Urothelium cell line (cell line): ENCODE results near the gene GLI2.

Experiments
- DNase-seq: peaks from one replicate; pipeline ENCODE4 v3.0.0; 2011; ENCODE audit warnings: low spot score, mixed read lengths
- FAIRE-seq: peaks from 2 replicates; lab custom pipeline; 2011; peaks lifted over from hg19 to GRCh38; lab: Jason Lieb, UNC

GLI2 gene

DNA sequence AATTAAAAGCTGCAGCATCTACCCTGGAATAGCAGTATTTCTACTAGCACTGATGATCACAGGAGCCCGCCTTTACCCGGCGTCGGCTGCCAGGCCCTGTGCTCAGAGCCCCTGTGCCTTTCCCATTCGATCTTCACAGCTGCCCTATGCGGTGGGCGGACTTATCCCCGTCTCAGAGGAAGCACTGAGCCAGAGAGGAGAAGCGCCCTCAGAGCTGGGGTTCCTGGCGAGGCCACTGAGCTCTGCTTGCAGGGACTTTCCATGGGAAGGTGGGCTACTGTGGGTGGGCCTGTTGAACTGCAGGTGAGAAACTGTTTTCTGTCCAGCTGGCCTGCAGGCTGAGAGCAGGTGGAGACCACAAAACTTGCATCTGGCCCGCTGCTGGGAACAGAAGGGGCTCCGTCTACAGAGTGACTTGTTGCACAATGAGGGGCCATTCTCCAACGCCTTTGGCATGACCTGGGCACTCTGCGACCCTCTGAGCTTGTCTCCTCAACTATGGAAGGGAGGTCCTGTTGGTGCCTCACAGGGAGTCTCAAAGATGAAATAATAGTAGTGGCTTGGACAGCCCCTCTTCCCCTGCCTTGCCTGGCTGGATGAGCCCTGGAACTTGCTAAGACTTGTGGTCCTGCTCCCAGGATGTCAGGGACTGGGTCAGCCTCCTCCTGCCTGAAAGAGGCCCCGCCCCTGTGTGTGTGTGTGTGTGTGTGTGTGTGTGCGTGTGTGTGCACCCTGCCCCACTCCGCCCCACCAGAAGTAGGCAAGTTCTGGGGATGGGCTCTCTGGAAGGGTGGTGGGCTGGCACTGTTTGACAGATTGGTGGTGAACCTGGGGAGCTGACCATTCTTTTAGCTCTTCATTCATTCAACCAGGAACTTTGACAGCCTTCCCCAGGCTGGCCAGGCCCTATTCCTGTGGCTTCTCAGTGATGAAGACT lies 32.7 kb downstream of the GLI2 start:
- no peak for DNase-seq
- peak; percentile 58 for FAIRE-seq

DNA sequence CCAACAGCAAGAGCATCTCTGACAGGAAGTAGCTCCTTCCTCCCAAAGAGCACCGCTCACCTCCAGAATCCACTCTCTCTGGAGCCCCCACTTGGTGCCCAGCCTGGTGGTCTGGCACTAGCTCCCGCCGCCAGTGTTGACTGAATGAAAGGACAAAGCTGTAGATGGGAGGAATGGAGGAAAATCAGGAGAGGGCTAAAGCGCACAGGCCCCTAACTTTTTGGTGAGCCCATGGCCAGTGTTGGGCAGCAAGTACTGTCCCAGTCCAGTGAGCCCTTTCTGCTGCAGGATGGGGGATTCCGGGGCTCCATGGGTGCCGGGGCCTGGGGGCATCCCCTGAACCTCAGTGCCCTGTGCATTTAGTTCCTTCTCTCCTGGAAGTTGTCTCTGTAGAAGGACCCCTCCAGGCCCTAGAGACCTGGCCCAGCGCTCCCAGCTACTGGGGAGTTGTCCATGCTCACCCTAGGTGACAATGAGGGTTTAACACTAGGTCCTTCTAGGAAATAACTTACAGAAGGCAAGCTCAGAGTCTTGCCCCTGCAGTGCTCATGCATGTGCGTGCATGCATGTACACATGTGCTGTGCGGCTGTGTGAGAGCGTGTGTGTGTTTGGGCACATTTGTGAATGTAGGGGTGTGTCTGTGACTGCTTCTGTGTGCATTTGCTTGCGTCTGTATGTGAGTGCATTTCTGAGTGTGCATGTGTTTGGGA lies 33.6 kb downstream of the GLI2 start:
- no peak for DNase-seq
- FAIRE-seq, result peak; percentile 71

DNA sequence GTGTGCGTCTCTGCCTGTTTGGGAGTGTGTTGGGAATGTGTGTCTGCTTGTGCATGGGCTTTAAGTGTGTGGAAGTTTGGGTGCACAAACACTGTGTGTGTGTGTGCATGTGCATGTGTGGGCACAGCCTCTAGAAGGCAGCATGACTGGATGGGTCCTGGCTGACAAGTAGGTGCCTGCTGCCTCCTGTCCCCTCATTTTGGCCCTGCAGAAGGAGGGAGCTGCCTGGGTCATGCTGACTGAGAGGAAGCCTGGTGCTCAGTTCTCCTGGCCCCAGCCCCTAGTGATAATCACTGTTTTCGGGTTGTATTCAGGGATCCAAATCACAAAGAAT lies 34.1 kb downstream of the GLI2 start:
- FAIRE-seq, result no peak

DNA sequence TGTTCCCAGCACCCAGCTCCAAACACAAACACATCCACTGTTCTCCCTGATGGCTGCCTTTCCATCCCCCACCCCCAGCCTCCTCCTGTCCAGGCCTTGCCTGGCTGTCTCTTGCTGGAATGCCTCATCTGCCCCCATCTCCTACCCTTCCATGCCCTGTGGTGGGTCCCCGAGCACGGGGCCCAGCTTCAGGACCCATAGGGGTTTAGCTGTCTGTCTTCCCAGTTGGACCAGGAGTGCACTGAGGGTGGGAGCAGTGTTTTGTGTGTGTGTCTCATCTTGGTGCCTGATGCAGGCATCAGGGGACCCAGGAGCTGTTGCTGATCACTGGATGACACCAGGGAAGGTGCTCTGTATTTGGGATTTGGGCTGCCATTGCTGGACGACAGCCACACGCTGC lies 34.5 kb downstream of the GLI2 start:
- FAIRE-seq, result peak; percentile 88
- no peak for DNase-seq

More for the DNA sequence above, 34.1 kb downstream of the GLI2 start:
- no peak for DNase-seq

DNA sequence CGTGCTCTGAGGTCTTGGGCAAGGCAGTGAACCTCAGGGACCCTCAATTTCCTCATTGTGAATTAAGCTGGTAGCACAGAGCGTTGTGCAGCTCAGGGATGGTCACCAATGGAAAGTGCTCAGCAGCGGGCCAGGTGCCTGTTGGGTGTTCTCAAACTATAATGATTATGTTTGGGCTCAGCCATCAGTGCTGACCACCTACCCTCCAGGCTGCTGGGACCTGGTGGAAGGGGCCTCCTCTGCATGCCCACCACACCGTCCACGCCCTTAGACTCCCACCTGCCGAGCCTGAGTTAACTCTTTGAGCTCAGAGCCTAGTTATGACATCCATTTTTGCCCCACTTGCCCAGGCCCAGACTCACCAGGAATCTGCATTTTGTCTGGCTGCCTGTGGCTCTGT lies 35.0 kb downstream of the GLI2 start:
- no peak for FAIRE-seq
- no peak for DNase-seq

DNA sequence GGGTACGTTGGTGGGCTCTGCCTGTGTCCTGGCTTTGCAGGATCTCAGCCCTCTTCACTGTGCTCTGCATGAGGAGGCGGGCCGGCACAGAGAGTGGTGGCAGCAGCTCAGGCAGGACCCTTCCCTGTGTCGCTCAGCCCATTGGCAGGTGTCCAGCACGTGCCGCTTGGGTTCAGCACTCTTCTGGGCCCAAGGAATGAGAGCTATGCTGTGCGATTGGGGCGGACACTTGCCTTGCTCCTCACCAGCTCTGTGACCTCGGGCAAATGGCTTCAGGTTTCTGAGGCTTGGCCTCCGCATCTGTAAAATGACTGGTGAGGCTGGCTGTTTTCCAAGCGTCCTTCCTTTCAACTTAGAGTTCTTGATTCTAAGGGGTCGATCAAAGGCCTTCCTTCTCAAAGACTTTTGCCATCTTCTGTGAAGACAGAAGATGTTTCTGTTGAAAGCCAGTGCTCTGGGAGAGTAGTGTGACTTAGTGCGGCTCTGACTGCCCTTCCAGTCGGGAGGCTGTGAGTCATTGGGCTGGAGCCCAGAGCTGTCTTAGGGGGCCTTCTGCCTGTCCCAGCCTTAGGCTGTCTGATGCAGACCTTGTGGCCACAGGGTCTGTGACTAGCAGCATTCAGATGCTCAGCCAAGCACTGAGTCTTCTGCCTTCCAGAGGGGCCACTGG lies 35.6 kb downstream of the GLI2 start:
- DNase-seq (peak; percentile 88), FAIRE-seq (peak; percentile 87)

DNA sequence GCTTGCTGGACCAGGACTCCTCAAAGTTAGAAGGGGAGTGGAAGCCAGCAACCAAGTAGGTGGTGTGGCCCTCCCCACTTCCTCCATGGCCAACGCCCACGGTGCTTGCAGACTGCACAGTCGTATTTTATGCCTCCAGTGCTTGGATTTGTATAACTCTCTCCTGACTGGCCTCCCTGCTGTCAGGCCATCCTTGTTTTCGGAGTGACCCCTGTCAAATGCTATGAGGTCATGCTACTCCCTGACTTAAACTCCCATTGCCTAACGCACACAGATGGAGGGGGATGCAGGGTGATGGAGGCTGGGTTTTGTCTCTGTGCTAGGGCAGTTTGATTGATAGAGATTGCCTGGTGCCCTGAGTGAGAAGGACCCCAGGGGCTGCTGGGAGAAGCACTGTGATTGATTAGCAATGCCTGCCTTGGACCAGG lies 36.1 kb downstream of the GLI2 start:
- no peak for DNase-seq
- peak; percentile 17 for FAIRE-seq

DNA sequence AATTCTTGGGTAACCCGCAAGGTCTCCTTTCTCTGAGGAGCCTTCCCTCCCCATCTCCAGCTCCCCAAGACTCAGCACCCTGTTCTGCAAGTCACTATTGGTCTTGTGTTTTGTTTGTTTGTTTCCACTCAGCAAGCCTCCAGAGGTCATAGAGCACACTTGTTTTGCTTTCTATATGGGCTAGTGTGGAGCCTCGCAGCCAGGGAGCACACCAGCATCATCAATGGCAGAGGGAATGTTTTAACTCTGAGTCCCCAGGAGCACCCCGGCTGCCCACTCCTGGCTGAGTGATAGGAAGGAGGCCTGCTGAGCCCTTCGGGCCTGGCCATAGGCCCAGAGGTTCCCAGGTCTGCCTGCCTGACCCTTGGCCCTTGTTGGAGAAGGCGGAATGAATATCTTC lies 36.6 kb downstream of the GLI2 start:
- DNase-seq, result no peak
- no peak for FAIRE-seq

DNA sequence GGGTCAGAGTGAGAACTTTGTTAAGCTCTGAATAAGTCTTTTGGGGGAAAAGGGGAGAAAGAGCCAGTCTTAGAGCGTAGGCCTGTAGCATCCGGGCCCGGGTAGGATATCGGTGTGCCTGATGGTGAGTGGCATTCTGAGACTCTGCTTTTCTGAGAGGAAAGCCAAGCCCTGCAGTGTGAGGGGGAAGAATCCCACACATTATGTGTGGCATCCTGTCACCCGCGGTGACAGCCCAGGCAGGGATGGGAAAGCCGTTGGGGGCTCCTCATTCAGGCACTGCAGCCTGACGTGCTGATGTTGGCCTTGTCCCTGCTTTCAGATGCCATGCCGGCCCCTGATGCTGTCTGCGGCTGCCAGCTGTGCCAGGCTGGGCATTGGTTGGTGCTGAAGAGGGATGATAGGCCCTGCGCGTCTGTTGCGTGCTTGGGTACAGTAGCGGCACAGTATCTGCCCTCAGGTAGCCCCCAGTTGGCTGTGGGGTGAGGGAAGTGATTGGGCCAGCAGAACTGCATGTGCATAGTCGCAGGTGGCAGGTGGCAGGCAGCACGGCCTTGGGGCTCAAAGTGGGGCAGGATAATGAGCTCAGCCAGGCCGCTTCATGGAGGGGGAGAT lies 37.6 kb downstream of the GLI2 start:
- FAIRE-seq (peak; percentile 74), DNase-seq (no peak)

DNA sequence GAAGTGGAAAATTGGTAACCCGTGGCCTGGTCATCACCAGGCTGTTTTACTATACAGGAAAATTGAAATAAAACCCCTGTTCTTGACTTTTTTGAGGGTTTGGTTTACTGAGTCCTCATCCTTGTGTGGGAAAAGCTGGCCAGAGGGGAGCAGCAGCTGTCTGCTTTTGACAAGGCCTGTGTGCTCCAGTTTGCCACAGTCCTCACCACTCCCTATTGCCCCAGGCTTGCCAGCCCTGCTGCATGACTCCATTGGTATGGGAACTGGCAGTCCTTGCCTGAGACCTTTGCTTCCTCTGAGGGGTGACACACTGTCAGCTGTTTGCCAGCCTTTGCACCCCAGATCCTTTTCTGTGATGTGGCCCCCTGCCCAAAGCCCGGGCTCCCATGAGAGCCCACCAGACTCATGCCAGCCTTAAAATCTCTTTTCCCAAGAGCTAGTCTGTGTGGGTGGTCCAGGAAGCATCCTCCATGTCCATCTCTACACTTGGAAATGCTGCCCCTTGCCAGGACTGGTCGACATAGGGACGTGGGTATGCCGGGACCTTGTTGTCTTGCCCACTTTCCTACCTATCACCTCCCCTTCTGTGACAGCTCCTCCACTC lies 39.0 kb downstream of the GLI2 start:
- FAIRE-seq (peak; percentile 50), DNase-seq (no peak)

DNA sequence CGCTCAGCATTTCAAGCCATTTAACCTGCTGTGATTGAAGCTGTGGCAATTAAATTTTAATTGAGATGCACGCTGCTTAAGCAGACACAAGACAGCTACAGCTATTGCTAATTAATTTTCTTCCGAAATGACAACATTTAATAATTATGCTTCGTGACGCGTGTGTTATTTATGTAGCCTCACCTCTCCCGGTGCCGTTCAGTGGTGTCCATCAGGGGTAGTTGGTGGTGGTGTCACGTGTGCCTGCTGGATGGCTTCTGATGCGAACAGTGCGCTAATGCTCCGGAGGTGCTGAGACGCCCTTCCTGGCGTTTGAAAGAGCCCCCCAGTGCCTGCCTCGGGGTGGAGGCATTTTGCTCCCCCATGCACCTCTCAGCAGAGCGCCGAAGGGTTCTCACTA lies 39.5 kb downstream of the GLI2 start:
- DNase-seq (no peak), FAIRE-seq (peak; percentile 66)

DNA sequence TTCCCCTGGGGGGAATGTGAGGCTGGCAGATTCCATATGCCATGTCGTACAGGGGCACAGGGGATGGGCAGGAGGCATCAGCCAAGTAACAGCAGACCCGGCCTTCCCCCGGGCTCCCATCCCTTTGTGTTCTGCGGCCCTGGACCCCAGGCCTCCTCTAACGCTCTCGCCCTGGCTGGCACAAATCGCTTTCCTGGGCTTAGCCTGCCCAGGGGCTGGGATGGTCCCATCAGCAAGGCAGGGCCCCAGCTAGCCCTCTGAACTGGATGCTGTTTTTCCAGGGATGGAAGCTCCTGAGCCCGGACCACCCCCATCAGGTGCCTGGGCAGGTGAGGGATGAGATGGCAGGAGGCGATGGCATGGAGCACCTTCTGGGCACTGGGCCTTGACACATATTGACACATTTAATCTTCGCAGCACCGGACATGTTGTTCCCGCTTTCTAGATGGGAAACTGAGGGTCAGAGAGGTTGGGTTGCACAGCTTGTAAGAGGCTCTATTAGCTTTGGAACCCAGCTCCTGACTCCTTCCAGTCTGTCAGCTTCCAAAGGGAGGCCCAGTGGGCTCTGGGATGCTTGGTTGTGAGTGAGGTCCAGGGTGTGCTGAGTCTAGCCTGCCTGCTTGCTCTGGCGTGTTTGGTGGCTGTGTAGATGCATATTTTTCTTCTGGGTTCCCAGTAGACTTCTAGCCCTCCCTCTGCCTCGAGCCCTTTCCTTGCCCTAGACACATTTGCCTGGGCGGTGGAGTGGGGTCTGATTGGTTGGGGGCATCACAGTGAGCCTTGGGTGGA lies 40.3 kb downstream of the GLI2 start:
- DNase-seq, result no peak
- FAIRE-seq, result peak; percentile 9

DNA sequence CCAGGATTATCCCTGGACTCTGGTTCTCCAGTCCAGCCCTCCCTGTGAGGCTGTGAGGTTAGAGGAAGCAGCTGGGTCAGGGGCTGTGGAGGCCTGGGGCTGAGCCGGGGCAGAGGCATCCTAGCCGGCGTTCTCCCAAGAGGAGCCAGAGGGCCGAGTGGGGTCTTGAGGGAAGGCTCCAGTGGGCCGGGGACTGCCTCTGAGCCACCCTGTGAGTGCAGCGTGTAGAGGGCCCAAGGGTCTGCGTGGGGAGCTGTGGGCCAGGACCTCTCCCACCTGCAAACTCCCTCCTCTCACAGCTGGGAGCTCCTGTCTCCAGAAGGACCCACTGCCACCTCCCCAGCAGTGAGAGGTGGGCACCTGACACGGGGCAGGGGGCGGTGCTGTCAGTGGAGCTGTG lies 41.0 kb downstream of the GLI2 start:
- FAIRE-seq (no peak), DNase-seq (no peak)

DNA sequence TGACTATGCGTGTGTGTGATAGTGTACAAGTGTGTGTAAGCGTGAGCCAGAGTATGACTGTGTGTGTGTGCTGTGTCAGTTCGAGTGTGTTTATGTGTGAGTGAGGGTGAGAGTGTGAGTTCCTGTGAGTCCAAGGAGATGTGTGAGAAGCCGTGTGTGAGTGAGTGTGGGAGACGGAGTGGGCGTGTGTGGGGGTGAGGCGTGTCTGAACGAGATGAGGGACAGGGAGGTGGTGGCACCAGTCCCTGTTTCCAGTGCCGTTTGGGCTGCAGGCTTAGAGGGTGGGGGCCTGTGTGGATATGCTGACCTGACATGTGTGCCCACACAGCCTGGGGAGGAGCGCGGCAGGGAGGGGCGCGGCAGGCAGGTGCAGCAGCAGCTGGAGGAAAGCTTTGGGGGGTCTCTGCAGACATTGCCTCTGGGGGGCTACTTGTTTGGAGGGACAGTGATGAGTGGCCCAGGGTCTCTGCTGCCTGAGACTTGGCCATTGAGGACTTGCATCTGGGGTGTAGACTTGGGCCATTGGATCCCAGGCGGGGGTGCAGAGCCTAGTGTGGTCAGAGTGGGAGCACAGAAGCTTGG lies 41.6 kb downstream of the GLI2 start:
- FAIRE-seq, result no peak
- DNase-seq, result no peak

DNA sequence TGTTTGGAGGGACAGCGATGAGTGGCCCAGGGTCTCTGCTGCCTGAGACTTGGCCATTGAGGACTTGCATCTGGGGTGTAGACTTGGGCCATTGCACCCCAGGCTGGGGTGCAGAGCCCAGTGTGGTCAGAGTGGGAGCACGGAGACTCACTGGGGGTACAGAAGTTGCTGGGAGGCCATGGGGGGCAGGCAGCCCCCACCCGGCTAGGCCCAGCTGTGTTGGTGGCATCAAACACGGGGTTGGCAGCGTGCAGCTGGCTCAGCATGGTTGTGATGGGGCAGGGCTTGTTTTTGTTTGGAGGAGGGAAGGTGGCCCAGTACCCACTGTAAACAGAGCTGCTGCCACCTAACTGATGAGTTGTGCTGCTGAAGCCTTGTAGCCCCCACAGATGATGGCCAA lies 42.1 kb downstream of the GLI2 start:
- DNase-seq (no peak), FAIRE-seq (peak; percentile 90)

DNA sequence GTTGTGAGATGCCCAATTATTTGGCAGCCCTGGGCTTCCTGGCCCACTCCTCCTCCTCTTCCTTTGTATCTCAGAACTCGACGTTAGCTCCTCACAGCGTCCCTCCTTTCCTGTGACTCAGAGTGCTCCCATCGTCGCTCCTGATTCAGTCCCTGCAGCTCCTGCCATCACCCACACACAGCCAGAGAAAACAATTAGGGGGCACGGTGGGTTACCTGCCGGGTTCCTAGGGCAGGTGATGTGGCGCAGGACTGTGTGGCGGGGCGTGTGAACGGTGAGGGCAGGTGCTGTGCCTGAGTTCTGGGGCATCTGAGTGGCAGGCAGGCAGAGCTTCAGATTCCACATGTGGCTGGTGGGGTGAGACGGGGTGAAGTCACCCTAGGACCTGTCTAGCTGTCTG lies 42.6 kb downstream of the GLI2 start:
- no peak for FAIRE-seq
- no peak for DNase-seq

DNA sequence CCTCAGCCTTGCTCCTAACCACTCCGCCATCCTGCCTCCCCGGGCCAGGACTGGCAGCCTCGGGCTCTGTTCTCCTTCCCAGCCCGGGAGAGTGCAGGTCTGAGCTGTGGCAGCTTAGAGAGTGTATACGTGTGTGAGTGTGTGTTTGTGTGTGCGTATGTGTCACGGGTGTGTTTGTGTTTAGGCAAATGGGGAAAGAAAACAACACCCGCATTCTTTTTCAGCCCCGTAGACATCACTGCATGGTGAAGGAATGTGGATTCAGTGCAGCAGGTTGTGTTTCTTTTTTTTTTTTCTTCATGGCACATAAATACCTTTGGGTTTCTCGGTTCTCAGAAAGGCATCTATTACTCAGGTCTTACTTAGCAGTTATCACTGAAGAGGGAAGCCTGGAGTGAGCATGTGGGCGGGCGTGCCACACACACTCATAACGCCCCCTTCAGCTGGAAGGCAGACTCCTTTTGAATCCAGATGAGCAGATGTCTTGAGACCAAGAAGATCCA lies 44.2 kb downstream of the GLI2 start:
- DNase-seq (peak; percentile 77), FAIRE-seq (peak; percentile 97)

DNA sequence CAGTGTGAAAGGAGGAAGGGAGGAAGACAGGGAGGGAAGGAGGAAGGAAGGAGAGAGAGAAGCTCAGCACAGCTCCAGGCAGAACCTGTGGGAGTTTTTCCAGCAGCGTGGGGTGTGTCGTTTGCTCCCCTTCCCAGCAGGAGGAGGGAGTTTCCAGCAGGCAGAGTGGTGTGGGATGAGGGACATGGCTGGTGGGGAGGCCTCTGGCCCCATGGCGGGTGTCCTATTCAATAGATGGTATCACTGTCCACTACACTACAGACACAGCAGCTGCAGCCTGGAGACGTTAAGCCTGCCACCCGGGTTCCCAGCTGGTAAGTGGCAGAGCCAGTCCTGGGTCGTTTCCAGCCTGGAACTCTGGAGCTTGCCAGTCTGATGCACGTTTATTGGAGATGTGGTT lies 44.7 kb downstream of the GLI2 start:
- FAIRE-seq, result peak; percentile 20
- DNase-seq, result no peak

DNA sequence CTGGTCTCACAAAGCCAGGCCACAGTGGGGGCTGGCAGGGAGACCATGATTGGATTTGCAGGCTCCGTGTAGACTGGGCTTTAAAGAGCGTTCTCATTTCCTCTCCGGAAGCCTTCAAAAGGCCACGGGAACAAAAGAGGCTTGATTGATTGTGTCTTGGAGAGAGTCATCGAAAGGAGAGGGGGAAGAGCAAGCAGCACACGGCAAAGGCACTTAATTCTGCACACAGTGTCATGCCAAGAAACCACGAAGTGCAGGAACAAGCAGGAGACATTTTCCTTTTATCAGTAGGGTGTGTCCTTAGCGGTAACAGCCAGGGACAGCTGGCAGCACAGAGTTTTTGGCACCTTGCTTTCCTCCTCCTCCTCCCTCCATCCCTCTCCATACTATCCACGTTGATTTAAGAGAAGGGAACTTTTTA lies 47.7 kb downstream of the GLI2 start:
- DNase-seq (peak; percentile 44), FAIRE-seq (peak; percentile 71)
